Small intestine (tissue), 7 donors: ENCODE measurements around the gene KRT26. TPM values are rescaled to one million over a fixed set of nuclear protein-coding genes. Genes with fewer than 3 reads are reported as not detected.
"Not testable (repeated sequence)": the region's sequence is repeated elsewhere in the genome, so short reads cannot be mapped to it uniquely, and the experiment has no call there.

ENCODE experiments used
- DNase-seq, 2 donors: peaks; one replicate each; pipeline versions ENCODE4 v3.0.0 to v3.0.0-alpha.2; 2013
- FAIRE-seq: peaks from 2 replicates; lab custom pipeline; 2012; peaks lifted over from hg19 to GRCh38; lab: Jason Lieb, UNC
- H3K27ac ChIP-seq, 3 donors: one replicate each; pipeline ENCODE4 v1.5.1; 2013; ENCODE audit warnings: low read length in 2 of 3, mild to moderate bottlenecking in 2 of 3, control low read depth in 1 of 3, inconsistent platforms in 1 of 3, low read depth in 1 of 3, moderate library complexity in 1 of 3
- H3K27me3 ChIP-seq, 3 donors: one replicate each; pipeline ENCODE4 v1.6.1; 2013; ENCODE audit warnings: low read length in 3 of 3, inconsistent platforms in 1 of 3; ENCODE audit not compliant: control insufficient read depth in 3 of 3, insufficient read depth in 3 of 3
- H3K36me3 ChIP-seq, 3 donors: one replicate each; pipeline ENCODE4 v1.6.1; 2013; ENCODE audit warnings: low read length in 3 of 3, inconsistent platforms in 1 of 3, low read depth in 1 of 3, mild to moderate bottlenecking in 1 of 3, moderate library complexity in 1 of 3; ENCODE audit not compliant: control insufficient read depth in 3 of 3, insufficient read depth in 2 of 3
- H3K4me1 ChIP-seq, 3 donors: one replicate each; pipeline ENCODE4 v1.6.1; 2013; ENCODE audit warnings: low read length in 2 of 3, inconsistent platforms in 1 of 3, low read depth in 1 of 3, mild to moderate bottlenecking in 1 of 3, moderate library complexity in 1 of 3; ENCODE audit not compliant: control insufficient read depth in 3 of 3, insufficient read depth in 2 of 3
- H3K4me3 ChIP-seq, 3 donors: one replicate each; pipeline ENCODE4 v1.5.1; 2013; ENCODE audit warnings: low read length in 3 of 3, control low read depth in 1 of 3, inconsistent platforms in 1 of 3, low read depth in 1 of 3, mild to moderate bottlenecking in 1 of 3, moderate library complexity in 1 of 3
- H3K9me3 ChIP-seq, 2 donors: one replicate each; pipeline ENCODE4 v1.6.1; 2013; ENCODE audit warnings: low read depth in 1 of 2, low read length in 1 of 2; ENCODE audit not compliant: control insufficient read depth in 2 of 2, insufficient read depth in 1 of 2
- WGBS, 3 donors: extraction: QIAGEN DNeasy Blood & Tissue Kit; methylation state at CpG; one replicate each; pipeline ENCODE4 v1.1.7; 2013; 5-methylcytosine and 5-hydroxymethylcytosine counted together
- polyA plus RNA-seq, 4 donors: library from polyadenylated mRNA; stranded (reverse) in 3 of 4; unstranded in 1 of 4; fragments of 200-250 nt in 3 of 4; fragments of 120-200 nt in 1 of 4; gene quantifications; one replicate each; pipeline versions ENCODE4 v1.2.1 to v1.2.3, GENCODE V29; 2013
- donor health status: healthy with polysubstance abuse.
- donor health status: control.
- donor health status: control.
- donor health status: Bipolar disorder and iron deficiency.
- donor health status: healthy.

Gene KRT26
- polyA plus RNA-seq, 4 donors = not detected

- Histone ChIP-seq H3K27ac (no peak overlapping the region), H3K4me1 (peaks cover 0 to 7% (median 0%) of the 10 kb centered on the region in 3 donors), H3K4me3 (no peak overlapping the region), H3K9me3 (peaks cover 0 to 6% of the 10 kb centered on the region in 2 donors), H3K27me3 (peaks cover 0 to 6% (median 0%) of the 10 kb centered on the region in 3 donors), H3K36me3 (peaks cover 0 to 7% (median 0%) of the 10 kb centered on the region in 3 donors)
- WGBS, 3 donors = 89 to 95% (median 94%) methylated on average over 3 of the region's 3 CpGs
- no peak for DNase-seq
- no peak for FAIRE-seq
Measured at GRCh38 chr17:40816569-40816968, 44.6 kb upstream of the KRT26 start.

DNA sequence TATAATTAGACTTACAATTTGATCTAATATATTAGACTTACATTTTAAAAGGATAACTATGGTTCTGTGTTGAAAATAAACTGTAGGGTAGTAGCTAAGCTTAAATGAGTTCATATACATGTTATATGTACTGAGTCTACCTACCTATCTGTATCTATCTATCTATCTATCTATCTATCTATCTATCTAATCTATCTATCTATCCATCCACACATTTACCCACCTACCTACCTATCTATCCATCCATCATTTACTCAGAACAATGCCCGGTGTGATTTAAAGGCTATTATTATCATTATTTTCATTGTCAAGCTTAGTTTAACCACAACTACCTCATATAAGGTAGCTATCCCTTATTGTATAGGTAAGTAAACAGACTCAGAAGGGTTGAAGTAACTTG lies 43.4 kb upstream of the KRT26 start:
- no peak for DNase-seq
- peaks cover 0 to 7% (median 0%) of the 10 kb centered on the region in 3 donors for H3K4me1 ChIP-seq
- no peak overlapping the region for H3K27ac ChIP-seq
- peaks cover 0 to 6% of the 10 kb centered on the region in 2 donors for H3K9me3 ChIP-seq
- FAIRE-seq = no peak
- 91 to 92% (median 91%) methylated on average over 1 of the region's 1 CpG for WGBS, 3 donors
- H3K27me3 ChIP-seq = peaks cover 0 to 7% (median 0%) of the 10 kb centered on the region in 3 donors
- peaks cover 0 to 7% (median 0%) of the 10 kb centered on the region in 3 donors for H3K36me3 ChIP-seq
- H3K4me3 ChIP-seq = no peak overlapping the region

GRCh38 chr17:40814657-40815056 lies 42.7 kb upstream of the KRT26 start:
- not testable (repeated sequence) for H3K4me3 ChIP-seq, H3K27ac ChIP-seq, FAIRE-seq, DNase-seq, H3K4me1 ChIP-seq, H3K9me3 ChIP-seq, H3K36me3 ChIP-seq
- H3K27me3 ChIP-seq = peaks cover 0 to 11% (median 0%) of the 10 kb centered on the region in 3 donors
- 85 to 92% (median 88%) methylated on average over 3 of the region's 3 CpGs for WGBS, 3 donors

DNA sequence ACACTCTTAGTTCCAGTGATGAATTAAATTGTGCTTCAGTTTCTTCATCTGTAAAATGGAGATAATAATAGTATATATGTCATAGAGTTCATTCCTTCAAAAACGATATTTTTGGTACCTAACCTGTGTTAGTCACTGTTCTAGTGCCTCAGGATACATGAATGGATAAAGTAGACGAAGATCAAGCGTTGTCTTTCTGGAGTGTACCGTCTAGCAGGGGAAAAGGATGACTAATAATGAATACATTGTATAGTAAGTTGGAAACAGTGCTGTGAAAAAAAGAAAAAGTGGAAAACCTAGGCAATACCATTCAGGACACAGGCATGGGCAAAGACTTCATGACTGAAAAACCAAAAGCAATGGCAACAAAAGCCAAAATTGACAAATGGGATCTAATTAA lies 41.8 kb upstream of the KRT26 start:
- H3K27ac ChIP-seq = no peak overlapping the region
- H3K27me3 ChIP-seq = peaks cover 0 to 11% (median 0%) of the 10 kb centered on the region in 3 donors
- WGBS, 3 donors = 65 to 71% (median 68%) methylated on average over 4 of the region's 4 CpGs
- DNase-seq = no peak
- H3K9me3 ChIP-seq = peaks cover 0 to 6% of the 10 kb centered on the region in 2 donors
- FAIRE-seq = no peak
- peaks cover 0 to 7% (median 0%) of the 10 kb centered on the region in 3 donors for H3K36me3 ChIP-seq
- peaks cover 0 to 2% (median 0%) of the 10 kb centered on the region in 3 donors for H3K4me1 ChIP-seq
- H3K4me3 ChIP-seq = no peak overlapping the region

GRCh38 chr17:40812639-40813038 lies 40.6 kb upstream of the KRT26 start:
- no peak for FAIRE-seq
- Histone ChIP-seq H3K4me3 (no peak overlapping the region), H3K27me3 (peaks cover 0 to 14% (median 0%) of the 10 kb centered on the region in 3 donors), H3K27ac (no peak overlapping the region), H3K9me3 (peaks cover 0 to 6% of the 10 kb centered on the region in 2 donors), H3K4me1 (no peaks in the 10 kb centered on the region), H3K36me3 (peaks cover 0 to 7% (median 0%) of the 10 kb centered on the region in 3 donors)
- DNase-seq = no peak
- 73 to 82% (median 75%) methylated on average over 3 of the region's 3 CpGs for WGBS, 3 donors

DNA sequence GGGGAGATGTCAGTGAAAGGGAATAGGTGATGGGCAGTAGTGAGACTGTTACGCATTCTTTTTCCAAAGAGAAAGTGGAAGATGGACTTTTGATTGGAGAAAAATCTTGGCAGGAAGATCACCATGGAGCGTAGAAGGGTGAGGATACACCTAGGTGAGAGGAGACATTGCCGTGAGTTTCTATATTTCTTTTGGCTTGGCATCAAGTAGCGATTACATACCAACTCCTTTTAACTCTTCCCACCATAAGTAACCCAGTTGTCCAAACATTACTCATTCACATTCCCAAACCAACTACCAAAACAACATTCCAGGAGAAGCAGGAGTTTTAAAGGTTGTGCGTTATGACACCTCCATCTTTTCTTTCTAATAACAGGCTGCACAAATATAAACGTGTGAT lies 38.5 kb upstream of the KRT26 start:
- Histone ChIP-seq H3K27ac (no peak overlapping the region), H3K9me3 (no peaks in the 10 kb centered on the region), H3K4me3 (no peak overlapping the region), H3K27me3 (peaks cover 0 to 34% (median under 1%) of the 10 kb centered on the region in 3 donors), H3K36me3 (no peaks in the 10 kb centered on the region), H3K4me1 (no peaks in the 10 kb centered on the region)
- WGBS, 3 donors = 58 to 74% (median 66%) methylated on average over 6 of the region's 6 CpGs
- no peak for FAIRE-seq
- no peak for DNase-seq

- DNase-seq (no peak), FAIRE-seq (no peak)
- 63 to 72% (median 67%) methylated on average over 2 of the region's 2 CpGs for WGBS, 3 donors
- no peaks in the 10 kb centered on the region for H3K36me3 ChIP-seq
- peaks cover 0 to 38% (median 4%) of the 10 kb centered on the region in 3 donors for H3K27me3 ChIP-seq
- no peaks in the 10 kb centered on the region for H3K4me1 ChIP-seq
- H3K9me3 ChIP-seq = no peaks in the 10 kb centered on the region
- H3K4me3 ChIP-seq = no peak overlapping the region
- no peak overlapping the region for H3K27ac ChIP-seq
Measured at GRCh38 chr17:40809721-40810421, 37.9 kb upstream of the KRT26 start.

GRCh38 chr17:40806131-40806530 lies 34.1 kb upstream of the KRT26 start:
- H3K27me3 ChIP-seq = peaks cover 2 to 34% (median 6%) of the 10 kb centered on the region in 3 donors
- H3K36me3 ChIP-seq = no peaks in the 10 kb centered on the region
- WGBS, 3 donors = 77 to 83% (median 78%) methylated on average over 3 of the region's 3 CpGs
- no peak for DNase-seq
- no peak overlapping the region for H3K4me3 ChIP-seq
- FAIRE-seq = no peak
- H3K4me1 ChIP-seq = peaks cover 0 to 3% (median 0%) of the 10 kb centered on the region in 3 donors
- no peaks in the 10 kb centered on the region for H3K9me3 ChIP-seq
- H3K27ac ChIP-seq = no peak overlapping the region
